T1000 (cell line): ENCODE results near the gene COL17A1.

Experiments
- DNase-seq: peaks from one replicate; lab custom pipeline; 2025; ENCODE audit warnings: mixed read lengths; lab: John Stamatoyannopoulos, UW

Gene COL17A1

DNA sequence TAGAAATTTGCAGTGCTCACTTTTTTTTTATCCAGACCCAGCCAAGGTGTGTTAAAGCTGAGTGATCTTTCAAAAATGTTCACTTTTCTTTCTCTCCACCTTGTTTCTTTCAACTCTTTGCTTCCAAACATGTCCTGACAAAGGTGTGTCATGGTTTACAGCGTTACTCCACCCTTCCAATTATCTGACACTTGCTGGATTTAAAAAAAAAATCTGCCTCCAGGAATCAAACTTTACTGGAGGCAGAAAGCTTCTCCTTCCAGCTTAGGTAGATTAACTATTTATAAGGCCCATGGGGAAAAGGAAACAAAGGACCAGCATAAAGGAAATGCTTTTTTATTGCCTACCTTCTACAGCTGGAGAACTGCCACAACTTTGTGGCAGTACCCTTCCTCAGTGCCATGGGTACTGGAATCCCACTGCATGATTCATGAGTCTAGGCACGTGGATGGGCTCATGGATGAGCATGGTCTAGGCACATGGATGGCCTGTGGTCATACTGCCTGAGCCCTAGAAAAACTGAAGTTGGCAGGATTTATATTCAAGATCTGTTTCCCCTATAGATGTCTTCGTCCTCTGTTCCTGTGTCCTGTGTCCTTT lies at the start of gene COL17A1:
Gene COL17A1, minus strand, starts transcription at position 80 of the 600 bp plus-strand sequence. CDS start 5,207 bp downstream, outside the sequence.
- DNase-seq: no peak

- DNase-seq: no peak
These were observed 44.4 kb upstream of the COL17A1 start for GRCh38 chr10:104130041-104130440.

DNA sequence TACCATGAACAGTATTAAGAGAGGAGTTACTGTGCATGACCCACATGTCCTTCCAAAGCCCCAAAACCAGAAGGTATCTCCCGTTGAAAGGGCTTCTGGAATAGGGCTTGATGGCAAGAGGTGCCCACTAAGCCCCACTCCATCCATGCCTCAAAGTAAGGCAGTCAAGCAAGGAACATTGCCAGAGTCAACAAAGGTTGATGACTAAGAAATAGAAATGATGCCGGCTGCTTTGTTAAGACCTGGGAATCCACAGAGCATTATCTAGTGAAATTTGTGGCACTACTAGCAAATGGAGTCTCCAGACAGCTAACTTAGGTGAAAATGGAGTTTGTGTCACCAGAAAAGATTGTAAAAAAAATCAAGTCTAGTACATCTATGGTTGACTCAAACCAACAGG lies 42.5 kb upstream of the COL17A1 start:
- DNase-seq: no peak

- no peak for DNase-seq
These were observed 41.7 kb upstream of the COL17A1 start for GRCh38 chr10:104127411-104127810.

GRCh38 chr10:104123397-104123796 lies 37.7 kb upstream of the COL17A1 start:
- DNase-seq: no peak

- no peak for DNase-seq
These were observed 36.8 kb upstream of the COL17A1 start for GRCh38 chr10:104122225-104123107.

DNA sequence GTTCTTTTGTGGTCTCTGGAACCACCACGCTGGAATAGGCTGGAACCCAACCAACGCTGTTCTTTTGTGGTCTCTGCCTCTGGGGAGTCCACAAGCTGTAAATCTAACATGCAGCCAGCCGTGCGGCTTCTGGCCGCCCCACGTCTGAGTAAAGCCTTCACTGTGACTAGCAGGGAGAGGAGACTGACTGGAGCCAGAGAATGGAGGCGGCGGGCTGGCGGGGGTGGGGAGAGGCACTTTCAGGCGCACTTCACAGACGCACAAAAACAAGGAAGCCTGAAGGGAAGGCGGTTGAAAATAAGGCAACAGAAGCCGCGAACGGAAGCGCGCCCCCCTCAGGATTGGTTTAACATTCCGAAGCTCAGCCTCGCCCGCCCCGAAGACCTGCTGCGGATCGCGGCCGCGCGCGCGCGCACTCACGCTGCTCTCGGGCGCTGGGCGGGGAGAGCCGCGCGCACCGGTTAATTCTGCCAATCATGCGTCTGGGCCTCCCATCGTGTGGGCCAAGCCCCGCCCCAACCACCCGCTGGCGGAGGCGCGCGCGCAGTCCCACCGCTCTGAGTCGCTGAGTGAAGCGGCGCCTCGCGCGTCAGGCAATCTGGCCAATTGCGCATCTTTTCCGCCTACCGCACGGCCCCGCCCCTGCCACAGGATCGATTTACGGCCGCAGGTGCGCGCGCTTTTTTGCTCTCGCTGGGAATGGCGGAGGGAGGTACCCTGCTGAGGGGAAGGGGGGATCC lies 36.0 kb upstream of the COL17A1 start, which contains the start of gene SFR1:
Gene SFR1, plus strand, starts transcription at position 687 of the 740 bp plus-strand sequence. Its CDS starts 13 bp downstream, at position 700.
- peak; percentile 97 for DNase-seq

- peak; percentile 71 for DNase-seq
These were observed 35.3 kb upstream of the COL17A1 start for GRCh38 chr10:104120903-104121484.

DNA sequence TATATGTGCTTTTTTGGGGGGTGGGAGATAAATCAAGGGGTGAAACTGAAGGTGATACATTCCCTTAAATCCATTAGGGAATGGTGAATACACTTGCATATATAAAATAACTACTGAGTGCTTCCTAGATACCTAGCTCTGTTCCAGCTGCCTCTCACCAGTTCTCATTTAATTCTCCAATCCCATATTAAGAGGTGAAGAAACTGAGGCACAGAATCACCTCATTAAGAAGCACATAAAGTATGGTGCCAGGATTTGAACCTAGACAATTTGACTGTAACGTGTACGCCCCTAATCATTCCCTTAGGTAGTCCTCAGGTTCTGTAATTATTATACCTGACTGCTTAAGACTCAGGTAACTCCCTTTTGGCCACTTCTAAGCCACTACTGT lies 34.8 kb upstream of the COL17A1 start:
- no peak for DNase-seq

- no peak for DNase-seq
These were observed 34.3 kb upstream of the COL17A1 start for GRCh38 chr10:104119996-104120395.

DNA sequence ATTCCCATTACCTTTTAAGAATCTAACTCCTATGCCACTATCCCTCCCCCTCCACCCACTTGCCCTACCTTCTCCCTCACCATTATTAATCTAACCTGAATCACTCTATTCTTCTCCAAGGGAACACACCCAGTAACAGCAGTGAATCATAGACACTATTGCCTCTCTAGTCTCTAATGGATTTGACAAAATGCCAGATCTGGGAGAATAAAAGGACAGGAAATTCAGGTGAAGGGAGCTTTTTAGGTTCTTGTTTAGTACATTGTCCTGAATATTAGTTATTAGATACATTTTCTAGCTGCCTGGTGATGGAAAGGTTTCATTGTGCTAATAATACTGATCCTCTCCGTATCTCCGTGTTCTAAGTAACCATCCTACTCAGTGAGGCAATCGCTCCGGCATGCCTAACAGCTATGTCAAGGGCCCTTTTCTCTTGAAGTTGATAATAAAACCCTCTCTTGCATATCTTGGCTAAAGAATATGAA lies 32.2 kb upstream of the COL17A1 start:
- DNase-seq: peak; percentile 7

DNA sequence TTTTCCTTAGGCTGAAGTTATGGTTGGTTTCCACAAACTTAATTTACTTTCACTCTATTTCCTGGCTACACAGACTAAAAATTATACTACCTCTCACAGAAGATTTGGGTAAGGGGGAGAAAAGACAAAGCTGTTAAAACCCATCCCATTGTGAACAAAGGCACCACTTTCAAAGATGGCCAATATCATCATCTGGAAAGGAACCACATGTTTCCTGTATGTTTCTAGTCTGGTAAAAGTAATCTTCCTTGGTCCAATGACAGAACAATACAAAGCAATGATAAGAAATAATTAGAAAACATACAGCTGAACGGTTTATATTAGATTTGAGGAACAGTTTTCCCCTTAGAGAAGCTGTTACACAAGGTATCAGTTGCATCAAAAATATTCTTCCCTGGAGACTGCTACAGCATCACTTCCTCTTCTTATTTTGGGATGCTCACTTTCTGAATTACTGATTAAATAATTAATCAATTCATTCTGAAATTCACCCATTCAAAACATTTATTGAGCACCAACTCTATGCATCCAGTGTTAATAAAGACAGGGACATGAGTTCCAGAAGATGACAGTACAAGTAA lies 27.8 kb upstream of the COL17A1 start:
- no peak for DNase-seq

- DNase-seq: no peak
These were observed 24.4 kb upstream of the COL17A1 start for GRCh38 chr10:104109908-104110662.

DNA sequence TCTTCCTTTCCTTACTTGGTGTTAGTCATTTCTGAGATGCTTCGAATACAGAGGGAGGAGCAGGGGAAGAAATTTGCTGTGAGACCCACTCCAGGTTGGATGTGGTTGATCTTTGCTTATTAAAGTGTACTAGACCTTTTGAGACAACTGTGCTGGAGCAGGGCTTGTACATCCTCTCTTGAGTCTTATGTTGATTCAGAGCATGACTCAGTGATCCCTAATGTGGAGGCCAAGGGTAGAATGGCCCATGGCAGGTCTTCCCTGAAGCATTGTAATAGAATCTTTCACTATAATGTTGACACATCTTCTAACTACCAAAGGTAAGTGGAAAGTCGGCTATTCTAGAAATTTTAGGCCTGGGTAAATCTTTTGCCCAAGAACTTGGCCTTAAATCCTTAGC lies 19.2 kb upstream of the COL17A1 start:
- no peak for DNase-seq

DNA sequence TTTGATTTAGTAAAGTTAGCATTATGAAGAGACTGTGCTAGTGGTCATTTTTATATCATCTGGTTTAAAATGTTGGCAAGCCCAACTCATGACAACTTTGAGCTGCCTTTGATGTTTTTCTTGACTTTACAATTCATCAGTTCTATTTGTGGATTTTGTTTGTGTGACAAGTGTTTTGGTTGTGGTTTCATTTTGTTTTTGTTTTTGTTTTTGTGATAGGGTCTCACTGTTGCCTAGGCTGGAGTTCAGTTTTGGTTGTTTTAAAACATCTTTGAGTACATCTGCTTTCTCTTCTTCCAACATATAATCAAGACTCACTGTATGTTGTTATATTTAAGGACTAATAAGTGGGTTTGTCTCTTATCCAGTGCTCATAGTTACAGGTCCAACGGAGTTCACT lies 18.7 kb upstream of the COL17A1 start:
- DNase-seq: no peak

- DNase-seq: no peak
These were observed 18.3 kb upstream of the COL17A1 start for GRCh38 chr10:104103956-104104355.

DNA sequence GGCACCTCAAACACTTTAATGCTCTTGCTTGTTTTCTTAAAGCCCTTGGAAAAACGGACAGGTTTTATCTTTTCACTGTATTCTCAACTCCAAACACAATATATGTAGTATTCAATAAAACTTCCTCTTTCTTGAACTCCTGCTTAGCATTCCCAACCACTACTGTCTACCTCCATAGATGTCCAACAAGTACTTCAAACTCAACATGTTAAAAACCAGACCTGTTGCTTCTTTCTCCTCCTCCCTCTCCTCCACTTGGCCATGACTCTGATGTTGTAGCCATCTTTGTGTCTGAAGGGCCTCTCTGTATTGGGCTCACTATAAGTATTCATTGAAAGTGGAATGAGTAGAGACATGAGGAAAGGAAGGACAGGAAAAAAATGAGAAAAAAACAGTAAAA lies 16.2 kb upstream of the COL17A1 start:
- no peak for DNase-seq

GRCh38 chr10:104100795-104101194 lies 15.1 kb upstream of the COL17A1 start:
- no peak for DNase-seq

GRCh38 chr10:104099941-104100340 lies 14.3 kb upstream of the COL17A1 start:
- DNase-seq: no peak

GRCh38 chr10:104099269-104099668 lies 13.6 kb upstream of the COL17A1 start:
- no peak for DNase-seq

- DNase-seq: no peak
These were observed 12.8 kb upstream of the COL17A1 start for GRCh38 chr10:104098358-104098925.
